RWPE1 (cell line): ENCODE measurements around the gene COL19A1.
A peak's percentile ranks its signal among the peaks of the same experiment; 100 is the strongest.
"Not testable (repeated sequence)": the region's sequence is repeated elsewhere in the genome, so short reads cannot be mapped to it uniquely, and the experiment has no call there.

Source experiments
- CTCF ChIA-PET: fragments of 350-600 bp; sonication (Branson Sonifier 250); formaldehyde crosslinking; extraction: SDS; loops from one replicate; lab custom pipeline; 2021; lab: Yijun Ruan, JAX
- POLR2A ChIA-PET: fragments of 400-600 bp; formaldehyde crosslinking; extraction: SDS; loops from one replicate; lab custom pipeline; 2020; ENCODE audit warnings: antibody characterized with exemption; ENCODE audit not compliant: low non-redundant PET; lab: Yijun Ruan, JAX
- DNase-seq: peaks from one replicate; pipeline ENCODE4 v3.0.0; 2012; ENCODE audit warnings: low spot score
- H3K27ac ChIP-seq: fragments of 450-650 bp; 2 replicates; pipeline ENCODE4 v1.5.1; 2017
- CTCF ChIP-seq: fragments of 450-650 bp; conservative IDR thresholded peaks from 2 replicates; pipeline ENCODE4 v1.5.1; 2017; ENCODE audit warnings: low read depth, mild to moderate bottlenecking

Gene COL19A1

GRCh38 chr6:69957985-69958559 is 91.7 kb downstream of the COL19A1 start:
- no peak for DNase-seq
- POLR2A ChIA-PET = no interaction called here
- H3K27ac ChIP-seq = no peak overlapping the region
- no peak for TF ChIP-seq CTCF
- CTCF ChIA-PET = interaction anchor here (0.6 to 1.0 kb wide), 3 partner anchors 34 to 95 kb away, joined by 3 to 5 read pairs (median 4); no protein-coding TSS in a partner anchor

- CTCF ChIA-PET = no interaction called here
Observed at GRCh38 chr6:69958978-69959377, 92.6 kb downstream of the COL19A1 start.

GRCh38 chr6:69965974-69966373 is 99.6 kb downstream of the COL19A1 start:
- POLR2A ChIA-PET, H3K27ac ChIP-seq, CTCF ChIA-PET, DNase-seq: not testable (repeated sequence)

More at GRCh38 chr6:69958978-69959377, 92.6 kb downstream of the COL19A1 start:
- DNase-seq = no peak
- POLR2A ChIA-PET = no interaction called here
- TF ChIP-seq CTCF = no peak
- no peak overlapping the region for H3K27ac ChIP-seq

- TF ChIP-seq CTCF = no peak
- H3K27ac ChIP-seq = no peak overlapping the region
- CTCF ChIA-PET = no interaction called here
- POLR2A ChIA-PET = no interaction called here
- DNase-seq = no peak
Observed at GRCh38 chr6:69973138-69973537, 106.8 kb downstream of the COL19A1 start.

- CTCF ChIA-PET = interaction anchor here (0.6 kb wide), 1 partner anchor 1309 kb away, joined by 4 read pairs; no protein-coding TSS in a partner anchor
- POLR2A ChIA-PET = no interaction called here
- no peak overlapping the region for H3K27ac ChIP-seq
- no peak for DNase-seq
- no peak for TF ChIP-seq CTCF
Observed at GRCh38 chr6:69973763-69974162, 107.4 kb downstream of the COL19A1 start.

GRCh38 chr6:69974193-69974592 is 107.8 kb downstream of the COL19A1 start:
- TF ChIP-seq CTCF = no peak
- CTCF ChIA-PET = interaction anchor here (0.6 kb wide), 1 partner anchor 1310 kb away, joined by 4 read pairs; no protein-coding TSS in a partner anchor
- DNase-seq = peak; percentile 21
- no peak overlapping the region for H3K27ac ChIP-seq
- POLR2A ChIA-PET = no interaction called here

- CTCF ChIA-PET = no interaction called here
- POLR2A ChIA-PET = no interaction called here
- H3K27ac ChIP-seq = no peak overlapping the region
- no peak for TF ChIP-seq CTCF
- DNase-seq = no peak
Observed at GRCh38 chr6:69976591-69977090, 110.3 kb downstream of the COL19A1 start.
